HG03280 (cell line): ENCODE data around the gene PRDM4.
"Not testable (repeated sequence)": the region's sequence is repeated elsewhere in the genome, so short reads cannot be mapped to it uniquely, and the experiment has no call there.

ENCODE experiments used
- ATAC-seq: cut with Tn5 transposase; IDR thresholded peaks from one replicate; pipeline ENCODE4 v1.9.1; 2021; ENCODE audit warnings: mild to moderate bottlenecking, moderate library complexity; ENCODE audit not compliant: unreplicated experiment

The PRDM4 gene

DNA sequence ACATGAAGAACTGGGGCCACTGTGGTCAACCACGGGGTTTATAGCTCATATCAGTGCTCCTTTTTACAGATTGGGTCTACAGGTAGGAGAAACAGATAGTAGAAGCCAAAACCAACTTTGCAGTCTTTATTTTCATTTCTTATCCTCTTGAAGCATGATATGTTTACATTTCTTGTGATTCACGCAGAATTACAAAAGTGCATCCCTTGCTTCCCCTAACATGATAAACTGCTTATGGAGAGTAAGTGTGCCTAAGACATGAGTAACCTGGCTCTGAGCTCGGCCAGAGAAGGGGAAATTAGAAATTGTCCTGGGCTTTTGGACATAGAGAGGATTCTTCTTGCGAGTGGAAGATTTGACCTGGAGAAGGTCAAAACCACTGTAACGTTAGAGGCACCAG, 56.9 kb downstream of the PRDM4 start:
- ATAC-seq: no peak

DNA sequence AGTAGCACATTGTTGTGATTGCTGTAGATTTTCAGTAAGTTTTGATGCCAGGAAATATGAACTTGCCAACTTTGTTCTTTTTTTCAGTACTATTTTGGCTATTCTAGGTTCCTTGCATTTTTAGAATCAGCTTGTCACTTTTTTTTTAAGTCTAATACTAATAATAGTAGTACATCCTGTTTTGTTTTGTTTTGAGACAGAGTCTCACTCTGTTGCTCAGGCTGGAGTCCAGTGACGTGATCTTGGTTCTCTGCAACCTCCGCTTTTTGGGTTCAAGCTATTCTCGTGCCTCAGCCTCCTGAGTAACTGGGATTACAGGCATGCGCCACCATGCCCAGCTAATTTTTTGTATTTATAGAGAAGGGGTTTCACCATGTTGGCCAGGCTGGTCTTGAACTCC, 58.8 kb downstream of the PRDM4 start:
- no peak for ATAC-seq

DNA sequence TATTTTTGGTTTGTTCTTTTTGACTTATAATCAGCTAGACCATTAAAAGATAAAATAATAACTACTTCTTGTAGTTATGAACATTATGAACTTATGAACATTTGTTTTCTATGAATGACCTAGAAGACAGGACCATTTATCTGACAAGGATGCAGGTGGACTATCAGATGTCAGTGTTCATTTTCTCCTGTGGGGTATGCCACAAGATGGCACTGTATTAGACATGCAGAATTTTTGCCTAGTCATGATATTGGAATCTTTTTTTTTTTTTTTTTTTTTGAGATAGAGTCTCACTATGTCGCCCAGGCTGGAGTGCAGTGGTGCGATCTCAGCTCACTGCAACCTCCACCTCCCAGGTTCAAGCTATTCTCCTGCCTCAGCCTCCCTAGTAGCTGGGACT, 65.2 kb downstream of the PRDM4 start:
- not testable (repeated sequence) for ATAC-seq

DNA sequence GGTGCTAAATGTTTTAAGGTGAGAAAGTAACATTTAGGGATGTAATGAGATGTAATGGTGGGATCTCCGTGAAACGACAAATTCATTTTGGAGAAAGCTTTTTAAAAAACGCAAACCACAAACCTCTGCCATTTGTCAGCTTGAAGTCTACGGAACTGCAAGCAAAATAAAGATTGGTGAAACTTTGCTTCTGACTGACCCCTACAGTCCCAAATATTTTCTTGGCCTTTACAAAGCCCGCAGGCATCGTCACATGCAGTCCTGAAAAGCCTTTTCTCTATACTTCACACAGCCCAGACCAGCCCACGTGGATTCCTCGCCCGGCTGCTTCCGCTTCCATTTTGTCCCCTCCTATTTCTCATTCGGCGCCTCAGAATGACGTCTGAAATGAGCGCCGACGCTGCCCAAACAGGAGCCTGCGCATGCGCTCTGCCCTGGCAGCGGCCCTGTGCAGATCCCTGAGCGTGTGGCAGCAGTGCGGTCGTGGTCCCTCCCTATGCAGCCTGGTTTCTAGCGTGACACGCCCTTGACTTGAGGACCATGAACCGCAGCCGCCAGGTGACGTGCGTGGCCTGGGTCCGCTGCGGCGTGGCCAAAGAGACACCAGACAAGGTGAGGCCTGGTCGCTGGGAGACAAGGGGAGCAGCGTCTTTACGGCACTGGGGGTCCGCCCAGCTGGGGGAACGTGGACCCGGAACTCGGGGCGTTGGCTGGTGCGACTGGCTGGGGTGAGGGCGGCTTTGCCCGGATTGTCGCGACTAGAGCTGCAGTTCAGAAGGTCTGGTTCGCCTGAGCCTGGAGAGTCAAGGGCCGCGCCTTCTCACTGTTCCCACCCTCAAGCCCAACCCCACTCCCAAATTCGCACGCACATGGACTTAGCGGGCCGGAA, 75.3 kb downstream of the PRDM4 start, which contains the start of gene PWP1:
PWP1 (plus strand) TSS at position 440 of the 889 bp plus-strand sequence; CDS start at position 541, 101 bp downstream.
- ATAC-seq: peak; percentile 94

DNA sequence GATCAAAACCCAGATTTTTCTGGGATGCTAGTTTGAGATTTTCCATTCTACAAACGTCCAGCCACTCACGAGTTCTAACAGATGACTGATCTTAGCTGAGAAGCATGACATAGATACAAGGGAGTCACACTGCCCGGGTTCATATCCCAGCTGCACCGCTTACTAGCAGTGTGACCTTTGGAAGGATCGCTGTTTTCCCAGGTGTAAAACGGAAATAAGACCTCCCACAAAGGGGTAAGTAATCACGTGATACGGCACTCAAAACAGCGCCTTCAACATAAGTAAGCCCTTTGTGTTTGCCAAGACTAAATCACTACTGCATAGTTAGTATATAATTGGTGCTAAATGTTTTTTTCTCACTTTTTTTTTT, 76.0 kb downstream of the PRDM4 start:
- ATAC-seq: no peak

DNA sequence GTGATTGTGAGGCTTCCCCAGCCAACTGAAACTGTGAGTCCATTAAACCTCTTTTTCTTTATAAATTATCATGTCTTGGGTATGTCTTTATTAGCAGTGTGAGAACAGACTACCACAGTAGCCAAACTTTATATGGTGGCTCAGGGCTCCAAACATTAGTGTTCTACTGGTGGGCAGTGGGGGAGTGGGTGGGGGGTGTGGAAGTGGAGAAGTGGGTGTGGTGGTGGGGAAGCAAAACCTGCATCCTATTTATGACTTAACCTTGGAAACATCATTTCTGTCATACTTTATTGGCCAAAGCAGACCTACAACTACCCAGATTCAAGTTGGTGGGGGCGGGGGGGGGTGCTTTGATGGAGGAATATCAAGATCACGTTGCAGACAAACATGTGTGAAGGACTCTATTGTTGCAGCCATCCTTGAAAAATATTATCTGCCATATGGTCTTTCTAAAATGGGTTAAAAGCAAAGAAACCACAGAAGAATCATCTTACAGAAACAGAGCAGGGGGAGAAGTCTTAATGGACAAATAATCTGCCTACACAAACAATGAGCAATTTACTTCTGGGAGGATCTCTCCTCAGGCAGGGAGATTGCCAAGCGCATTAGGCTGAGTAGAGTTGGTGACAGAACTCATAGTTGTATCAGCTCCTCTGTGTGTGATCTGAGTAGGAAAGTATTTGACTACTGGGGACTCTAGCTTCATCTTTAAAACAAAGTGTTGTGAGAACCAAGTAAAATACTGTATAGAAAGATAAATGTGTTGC, 76.7 kb downstream of the PRDM4 start:
- ATAC-seq: no peak
